ENCODE measurements around the gene BMP2.

BMP2 gene

DNA sequence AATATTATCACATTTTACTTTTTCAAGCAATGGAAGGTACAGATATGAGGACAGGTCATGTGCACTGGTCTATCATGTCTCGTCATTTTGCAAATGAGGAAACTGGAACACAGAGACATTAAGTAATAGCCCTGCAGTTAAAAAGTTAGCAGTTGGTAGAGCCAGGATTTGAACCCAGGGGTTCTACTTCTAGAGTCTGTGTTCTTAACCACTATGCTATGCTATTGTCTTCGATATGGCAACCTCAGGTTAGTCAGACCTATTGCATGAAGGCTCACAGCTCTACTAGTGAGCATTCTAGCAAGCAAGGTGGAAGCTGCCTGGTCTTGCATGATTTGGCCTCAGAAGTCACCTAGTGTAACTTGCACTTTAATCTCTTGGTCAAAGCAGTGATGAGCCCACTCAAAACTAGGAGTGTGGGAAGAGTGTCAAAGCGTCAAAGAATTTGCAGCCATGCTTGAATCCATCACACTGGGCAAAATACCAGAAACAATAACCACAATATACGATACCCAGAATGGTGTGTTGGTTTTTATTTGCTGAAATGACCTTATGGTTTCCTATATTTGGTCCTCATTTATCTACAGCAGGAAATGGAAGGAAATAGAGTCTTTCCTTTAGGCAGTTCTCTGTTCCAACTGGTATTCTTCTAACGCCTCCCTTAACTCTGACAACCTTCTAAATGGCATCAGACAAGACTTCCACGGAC, 20.4 kb upstream of the BMP2 start:
- DNase-seq (ENCODE audit: insufficient read length, low spot score) (no peak), FAIRE-seq (no peak)
- no peak for TF ChIP-seq POLR2A (IDR thresholded peaks at IDR 0.05; ENCODE audit: low read depth, low read length)

DNA sequence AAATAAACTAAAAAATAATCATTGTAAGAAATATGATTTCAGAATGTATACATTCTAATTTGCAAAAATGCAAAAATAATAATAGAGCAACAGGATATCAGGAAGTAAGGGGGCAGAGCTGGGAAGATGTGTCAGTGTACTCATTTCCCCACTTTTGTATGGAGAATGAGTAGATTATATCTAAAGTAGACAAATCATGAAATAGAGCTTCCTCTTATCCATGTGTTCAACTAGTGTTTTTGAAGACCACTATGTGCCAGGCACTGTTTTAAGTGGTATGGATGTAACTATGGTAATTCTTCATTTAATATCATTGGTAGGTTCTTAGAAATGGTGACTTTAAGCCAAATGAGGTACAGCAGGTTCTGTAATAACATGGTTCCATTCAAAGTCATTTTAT, 17.0 kb upstream of the BMP2 start:
- no peak for TF ChIP-seq POLR2A (IDR thresholded peaks at IDR 0.05; ENCODE audit: low read depth, low read length)
- no peak for DNase-seq (ENCODE audit: insufficient read length, low spot score)
- FAIRE-seq, result no peak

DNA sequence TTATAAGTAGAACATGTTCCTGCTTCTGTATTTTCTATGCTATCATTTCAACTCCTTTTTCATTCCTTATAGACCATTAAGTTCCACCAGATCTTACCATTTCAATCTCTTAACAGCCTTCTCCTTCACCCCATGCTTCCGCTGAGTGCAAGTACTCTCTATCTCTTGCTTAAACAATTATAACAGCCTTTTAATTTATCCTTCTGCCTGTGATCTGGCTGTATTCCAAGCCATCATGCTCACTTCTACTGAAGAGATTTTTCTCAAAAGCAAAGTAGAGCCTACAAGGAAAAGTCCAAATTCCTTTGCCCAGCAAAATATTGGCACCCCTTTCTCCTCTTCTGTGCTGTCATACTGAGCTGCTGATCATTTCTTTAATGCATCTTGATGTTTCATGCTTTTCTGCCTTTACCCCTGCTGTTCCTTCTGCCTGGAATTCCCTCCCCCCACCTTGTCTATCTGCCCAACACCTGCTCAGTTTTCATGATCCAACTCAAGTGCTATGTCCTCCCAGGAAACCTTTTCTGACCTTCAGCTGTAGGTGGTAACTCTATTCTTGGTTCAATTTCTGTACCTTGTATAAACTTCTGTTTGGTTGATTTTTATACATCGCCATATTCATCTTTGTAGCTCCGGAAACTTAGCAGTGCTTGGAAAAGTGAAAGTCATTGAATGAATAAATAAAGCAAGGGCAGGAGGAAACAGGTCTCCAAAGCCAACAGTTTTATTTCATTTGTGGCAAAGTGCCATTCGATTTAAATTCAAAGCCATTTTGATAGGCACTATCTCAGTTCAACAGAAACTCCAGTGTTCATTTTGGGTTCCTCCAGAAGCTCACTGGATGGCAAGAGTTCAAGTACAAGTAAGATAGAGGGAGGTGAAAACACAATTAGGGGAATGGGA, 10.5 kb upstream of the BMP2 start:
- DNase-seq (ENCODE audit: insufficient read length, low spot score), result no peak

DNA sequence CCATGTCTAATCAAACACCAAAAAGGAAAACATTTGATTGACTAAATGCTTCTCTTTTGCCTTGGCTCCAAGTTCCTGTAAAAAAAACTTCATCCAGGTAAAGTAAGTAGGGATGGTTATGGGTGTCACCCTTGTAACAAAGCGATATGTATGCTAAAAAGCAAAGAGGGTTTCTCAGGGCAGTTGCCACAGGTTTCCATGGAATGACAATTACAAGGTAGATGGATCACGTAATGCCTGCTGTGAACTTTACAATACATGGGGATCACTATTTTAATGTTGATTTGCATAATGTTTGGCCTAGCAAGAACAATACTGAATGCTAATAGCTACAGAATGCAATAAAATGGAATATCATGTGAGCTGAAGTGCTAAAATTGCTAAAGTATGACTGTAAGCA, 2.9 kb upstream of the BMP2 start:
- DNase-seq (ENCODE audit: insufficient read length, low spot score) (no peak), FAIRE-seq (no peak)
- TF ChIP-seq POLR2A (IDR thresholded peaks at IDR 0.05; ENCODE audit: low read depth, low read length), result no peak

More for the DNA sequence above, 10.5 kb upstream of the BMP2 start:
- FAIRE-seq, result no peak
- TF ChIP-seq POLR2A (IDR thresholded peaks at IDR 0.05; ENCODE audit: low read depth, low read length), result no peak

DNA sequence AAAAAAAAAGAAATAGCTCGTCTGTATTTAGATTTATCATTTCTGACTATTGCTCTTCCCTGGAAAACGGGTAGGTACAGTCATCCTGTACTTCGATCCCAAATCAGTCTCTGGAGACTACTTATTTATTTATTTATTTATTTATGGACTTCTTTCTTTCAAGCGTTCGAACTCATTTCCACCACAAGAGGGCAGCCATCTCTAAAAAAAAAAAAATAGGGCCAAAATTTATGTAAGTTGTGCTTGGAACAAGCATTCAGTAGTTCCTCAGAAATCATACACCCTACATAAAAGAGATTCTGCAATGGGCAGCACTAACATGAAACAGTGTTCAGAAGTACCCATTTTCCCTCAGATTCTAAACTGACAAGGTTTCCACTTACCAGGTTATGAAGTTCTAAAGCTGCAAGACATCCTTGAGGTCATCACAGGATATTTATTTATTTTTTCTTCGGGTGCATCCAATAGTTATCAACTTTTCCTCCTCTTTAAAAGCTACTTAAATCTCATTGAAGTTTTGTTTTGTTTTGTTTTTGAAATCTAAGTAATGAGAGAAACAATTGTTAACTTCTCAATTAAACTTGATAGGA, 1.9 kb upstream of the BMP2 start:
- DNase-seq (ENCODE audit: insufficient read length, low spot score) (no peak), FAIRE-seq (no peak)
- TF ChIP-seq POLR2A (IDR thresholded peaks at IDR 0.05; ENCODE audit: low read depth, low read length), result no peak

DNA sequence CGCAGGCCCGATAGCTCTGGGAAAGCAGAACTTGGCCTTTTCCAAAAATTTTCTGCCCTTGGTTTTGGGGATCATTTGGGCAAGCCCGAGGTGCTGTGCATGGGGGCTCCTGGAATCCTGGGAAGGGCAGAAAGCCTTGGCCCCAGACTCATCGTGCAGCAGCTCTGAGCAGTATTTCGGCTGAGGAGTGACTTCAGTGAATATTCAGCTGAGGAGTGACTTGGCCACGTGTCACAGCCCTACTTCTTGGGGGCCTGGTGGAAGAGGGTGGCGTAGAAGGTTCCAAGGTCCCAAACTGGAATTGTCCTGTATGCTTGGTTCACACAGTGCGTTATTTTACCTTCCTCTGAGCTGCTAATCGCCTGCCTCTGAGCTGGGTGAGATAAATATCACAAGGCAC, 1.1 kb upstream of the BMP2 start:
- FAIRE-seq (no peak), DNase-seq (ENCODE audit: insufficient read length, low spot score) (no peak)
- TF ChIP-seq POLR2A (IDR thresholded peaks at IDR 0.05; ENCODE audit: low read depth, low read length), result no peak

DNA sequence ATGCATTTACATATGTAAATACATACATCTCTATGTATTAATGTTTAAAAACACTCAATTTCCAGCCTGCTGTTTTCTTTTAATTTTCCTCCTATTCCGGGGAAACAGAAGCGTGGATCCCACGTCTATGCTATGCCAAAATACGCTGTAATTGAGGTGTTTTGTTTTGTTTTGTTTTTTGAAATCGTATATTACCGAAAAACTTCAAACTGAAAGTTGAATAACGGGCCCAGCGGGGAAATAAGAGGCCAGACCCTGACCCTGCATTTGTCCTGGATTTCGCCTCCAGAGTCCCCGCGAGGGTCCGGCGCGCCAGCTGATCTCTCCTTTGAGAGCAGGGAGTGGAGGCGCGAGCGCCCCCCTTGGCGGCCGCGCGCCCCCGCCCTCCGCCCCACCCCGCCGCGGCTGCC, 355 bp upstream of the BMP2 start:
- no peak for TF ChIP-seq POLR2A (IDR thresholded peaks at IDR 0.05; ENCODE audit: low read depth, low read length)
- DNase-seq (ENCODE audit: insufficient read length, low spot score), result no peak
- FAIRE-seq, result no peak

DNA sequence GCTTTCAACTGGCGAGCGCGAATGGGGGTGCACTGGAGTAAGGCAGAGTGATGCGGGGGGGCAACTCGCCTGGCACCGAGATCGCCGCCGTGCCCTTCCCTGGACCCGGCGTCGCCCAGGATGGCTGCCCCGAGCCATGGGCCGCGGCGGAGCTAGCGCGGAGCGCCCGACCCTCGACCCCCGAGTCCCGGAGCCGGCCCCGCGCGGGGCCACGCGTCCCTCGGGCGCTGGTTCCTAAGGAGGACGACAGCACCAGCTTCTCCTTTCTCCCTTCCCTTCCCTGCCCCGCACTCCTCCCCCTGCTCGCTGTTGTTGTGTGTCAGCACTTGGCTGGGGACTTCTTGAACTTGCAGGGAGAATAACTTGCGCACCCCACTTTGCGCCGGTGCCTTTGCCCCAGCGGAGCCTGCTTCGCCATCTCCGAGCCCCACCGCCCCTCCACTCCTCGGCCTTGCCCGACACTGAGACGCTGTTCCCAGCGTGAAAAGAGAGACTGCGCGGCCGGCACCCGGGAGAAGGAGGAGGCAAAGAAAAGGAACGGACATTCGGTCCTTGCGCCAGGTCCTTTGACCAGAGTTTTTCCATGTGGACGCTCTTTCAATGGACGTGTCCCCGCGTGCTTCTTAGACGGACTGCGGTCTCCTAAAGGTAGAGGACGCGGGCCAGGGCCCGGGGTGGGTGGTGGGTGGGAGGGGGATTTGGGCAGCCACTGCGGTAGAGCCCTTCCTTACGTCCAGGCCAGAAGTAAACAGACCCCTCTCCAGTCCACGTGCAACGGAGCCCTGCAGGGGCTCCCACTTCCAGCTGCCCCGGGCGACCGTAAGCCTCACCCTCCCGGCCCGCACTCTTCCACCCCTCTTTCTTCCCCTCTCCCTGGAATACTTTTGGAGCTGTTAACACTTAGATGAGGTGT, 998 bp downstream of the BMP2 start:
- TF ChIP-seq POLR2A (IDR thresholded peaks at IDR 0.05; ENCODE audit: low read depth, low read length), result no peak
- no peak for FAIRE-seq
- no peak for DNase-seq (ENCODE audit: insufficient read length, low spot score)

DNA sequence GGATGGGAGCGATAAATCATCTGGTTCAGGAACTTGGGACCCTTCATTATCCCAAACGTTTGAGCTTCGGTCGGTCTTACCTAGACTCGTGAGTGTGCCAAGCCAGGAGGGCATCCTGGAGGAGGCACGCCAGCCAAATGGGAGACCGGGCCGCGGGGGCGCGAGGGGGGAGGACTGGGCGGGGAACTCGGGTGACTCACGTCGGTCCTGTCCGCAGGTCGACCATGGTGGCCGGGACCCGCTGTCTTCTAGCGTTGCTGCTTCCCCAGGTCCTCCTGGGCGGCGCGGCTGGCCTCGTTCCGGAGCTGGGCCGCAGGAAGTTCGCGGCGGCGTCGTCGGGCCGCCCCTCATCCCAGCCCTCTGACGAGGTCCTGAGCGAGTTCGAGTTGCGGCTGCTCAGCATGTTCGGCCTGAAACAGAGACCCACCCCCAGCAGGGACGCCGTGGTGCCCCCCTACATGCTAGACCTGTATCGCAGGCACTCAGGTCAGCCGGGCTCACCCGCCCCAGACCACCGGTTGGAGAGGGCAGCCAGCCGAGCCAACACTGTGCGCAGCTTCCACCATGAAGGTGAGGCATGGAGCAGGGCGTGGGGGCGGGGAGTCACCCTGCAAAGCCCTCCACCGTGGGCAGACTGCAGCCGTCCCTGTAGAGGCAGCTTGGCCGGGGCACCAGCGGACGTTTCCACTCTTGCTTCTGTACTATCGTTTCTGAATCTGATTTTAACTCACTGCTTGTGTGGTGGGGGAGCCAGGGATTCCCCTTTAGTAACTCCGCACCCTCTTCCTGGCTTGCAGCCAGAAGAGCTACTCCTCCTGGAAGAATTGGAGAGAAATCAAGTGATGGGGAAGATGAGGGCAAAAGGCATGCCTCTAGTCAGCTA, 2.7 kb downstream of the BMP2 start:
- no peak for DNase-seq (ENCODE audit: insufficient read length, low spot score)
- no peak for FAIRE-seq
- TF ChIP-seq POLR2A (IDR thresholded peaks at IDR 0.05; ENCODE audit: low read depth, low read length), result no peak

DNA sequence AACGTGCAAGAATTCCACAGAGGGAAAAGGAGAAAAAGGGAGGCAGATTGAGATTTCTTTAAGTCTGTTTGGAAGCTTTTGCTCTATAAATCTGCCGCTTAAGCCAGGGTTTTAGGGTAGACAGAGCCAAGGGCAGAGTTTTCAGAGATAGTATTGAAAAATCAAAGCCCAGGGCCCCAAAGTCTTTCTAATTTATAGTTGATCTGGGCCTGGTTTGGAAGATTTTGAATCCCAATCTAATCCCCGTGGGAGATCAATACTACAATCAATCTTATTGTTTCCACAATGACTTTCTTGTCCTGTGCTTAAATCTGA, 3.3 kb downstream of the BMP2 start:
- no peak for FAIRE-seq
- DNase-seq (ENCODE audit: insufficient read length, low spot score), result no peak
- no peak for TF ChIP-seq POLR2A (IDR thresholded peaks at IDR 0.05; ENCODE audit: low read depth, low read length)

DNA sequence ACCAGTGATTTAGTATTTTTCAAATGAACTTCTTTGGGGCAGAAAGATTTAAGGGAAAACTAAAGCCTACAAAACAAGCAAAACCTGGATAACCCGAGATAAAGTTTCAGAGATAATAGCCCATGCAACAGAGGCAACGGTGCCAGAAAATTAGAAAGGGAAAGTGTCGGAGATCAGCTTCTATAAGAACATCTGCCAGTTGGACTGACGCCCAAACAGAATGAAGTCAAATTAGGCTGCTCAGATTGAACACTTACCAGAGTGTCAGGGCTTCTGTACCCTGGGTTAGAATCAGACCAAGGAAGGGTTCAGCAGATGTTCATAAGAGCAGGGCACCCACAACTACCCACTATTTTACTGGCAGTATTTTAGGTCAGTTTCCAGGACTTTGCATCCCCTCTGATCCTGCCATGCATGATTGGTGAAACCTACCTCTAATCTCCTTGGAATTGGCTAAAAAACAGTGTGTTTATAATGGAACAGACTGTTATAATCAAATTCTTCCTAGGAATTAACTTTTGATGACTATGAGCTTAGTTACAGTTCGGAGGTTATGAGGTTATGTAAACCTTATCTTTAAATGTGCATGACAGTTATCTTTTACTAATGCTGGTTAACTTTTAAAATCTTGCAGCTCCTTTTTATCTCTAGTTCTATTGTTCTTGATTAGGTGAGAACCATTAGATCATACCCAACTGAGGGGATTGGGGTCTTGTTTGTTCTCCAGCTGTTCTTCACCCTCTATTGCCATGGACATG, 13.1 kb downstream of the BMP2 start:
- TF ChIP-seq POLR2A (IDR thresholded peaks at IDR 0.05; ENCODE audit: low read depth, low read length), result no peak
- no peak for DNase-seq (ENCODE audit: insufficient read length, low spot score)
- no peak for FAIRE-seq

DNA sequence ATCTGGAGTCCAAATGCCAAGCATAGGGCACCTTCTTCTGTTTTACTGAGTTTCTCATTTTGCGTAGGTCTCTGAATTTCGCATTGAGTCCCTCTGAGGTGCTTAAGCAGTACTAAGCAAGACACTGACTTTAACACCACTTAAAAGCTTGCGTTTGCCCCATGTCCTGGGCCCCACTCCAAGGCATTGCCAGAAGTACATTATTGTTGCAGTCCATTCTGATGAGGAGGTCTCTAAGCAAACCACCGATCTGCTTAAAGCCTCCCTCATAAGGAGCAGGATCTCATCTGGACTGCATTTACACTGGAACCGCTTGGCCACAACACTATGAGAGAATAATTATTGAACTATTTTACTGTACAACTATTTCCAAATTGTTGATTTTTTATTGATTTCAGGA, 16.3 kb downstream of the BMP2 start:
- DNase-seq (ENCODE audit: insufficient read length, low spot score) (no peak), FAIRE-seq (no peak)
- no peak for TF ChIP-seq POLR2A (IDR thresholded peaks at IDR 0.05; ENCODE audit: low read depth, low read length)
